ENCODE data around the gene HERC3.

DNA sequence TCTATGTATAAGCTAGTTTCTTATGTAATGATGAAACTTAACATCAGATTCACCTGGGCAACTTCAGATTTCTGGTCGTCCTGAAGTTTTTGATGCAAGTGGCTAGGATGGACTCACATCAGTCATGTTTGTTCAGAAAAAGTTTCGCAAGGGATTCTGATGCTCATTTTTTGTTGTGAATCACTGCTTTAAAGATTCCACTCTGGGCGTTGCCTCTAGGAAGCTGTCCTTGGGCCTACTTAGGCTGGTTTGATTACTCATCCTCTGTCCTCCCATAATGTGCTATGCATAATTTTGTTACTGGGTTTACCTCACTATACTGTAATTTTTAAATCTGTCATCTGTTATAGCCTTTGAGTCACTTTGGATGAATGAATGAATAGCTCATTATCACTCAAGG lies 30.8 kb downstream of the HERC3 start:
- no peak for TF ChIP-seq EZH2 (IDR thresholded peaks at IDR 0.05; ENCODE audit: borderline replicate concordance, low read depth, low read length, severe bottlenecking)
- TF ChIP-seq POLR2A (IDR thresholded peaks at IDR 0.05; ENCODE audit: low read depth, low read length) = no peak
- TF ChIP-seq, protein P1, sequence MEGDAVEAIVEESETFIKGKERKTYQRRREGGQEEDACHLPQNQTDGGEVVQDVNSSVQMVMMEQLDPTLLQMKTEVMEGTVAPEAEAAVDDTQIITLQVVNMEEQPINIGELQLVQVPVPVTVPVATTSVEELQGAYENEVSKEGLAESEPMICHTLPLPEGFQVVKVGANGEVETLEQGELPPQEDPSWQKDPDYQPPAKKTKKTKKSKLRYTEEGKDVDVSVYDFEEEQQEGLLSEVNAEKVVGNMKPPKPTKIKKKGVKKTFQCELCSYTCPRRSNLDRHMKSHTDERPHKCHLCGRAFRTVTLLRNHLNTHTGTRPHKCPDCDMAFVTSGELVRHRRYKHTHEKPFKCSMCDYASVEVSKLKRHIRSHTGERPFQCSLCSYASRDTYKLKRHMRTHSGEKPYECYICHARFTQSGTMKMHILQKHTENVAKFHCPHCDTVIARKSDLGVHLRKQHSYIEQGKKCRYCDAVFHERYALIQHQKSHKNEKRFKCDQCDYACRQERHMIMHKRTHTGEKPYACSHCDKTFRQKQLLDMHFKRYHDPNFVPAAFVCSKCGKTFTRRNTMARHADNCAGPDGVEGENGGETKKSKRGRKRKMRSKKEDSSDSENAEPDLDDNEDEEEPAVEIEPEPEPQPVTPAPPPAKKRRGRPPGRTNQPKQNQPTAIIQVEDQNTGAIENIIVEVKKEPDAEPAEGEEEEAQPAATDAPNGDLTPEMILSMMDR (IDR thresholded peaks at IDR 0.05; ENCODE audit: extremely low read depth in 1 of 2, insufficient read depth in 1 of 2, low read depth in 1 of 2, low read length in 2 of 2) = no peak
- TF ChIP-seq POLR2AphosphoS5 (IDR thresholded peaks at IDR 0.05; ENCODE audit: insufficient read depth, low read depth, low read length) = no peak
- TF ChIP-seq, protein P2, sequence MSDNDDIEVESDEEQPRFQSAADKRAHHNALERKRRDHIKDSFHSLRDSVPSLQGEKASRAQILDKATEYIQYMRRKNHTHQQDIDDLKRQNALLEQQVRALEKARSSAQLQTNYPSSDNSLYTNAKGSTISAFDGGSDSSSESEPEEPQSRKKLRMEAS (IDR thresholded peaks at IDR 0.05; ENCODE audit: insufficient read depth, insufficient read length) = no peak
- no peak for TF ChIP-seq MYC (IDR thresholded peaks at IDR 0.05; ENCODE audit: low read depth, low read length)
- TF ChIP-seq JUN (IDR thresholded peaks at IDR 0.05; ENCODE audit: borderline replicate concordance, insufficient read depth, insufficient read length, low read depth) = no peak

Measured in endothelial cell of umbilical vein (primary cell).